DMS153 treated with DMSO at 0.1 percent for 48 hours (cell line): Measurements from ENCODE around the gene PPP1R11.
A peak's percentile ranks its signal among the peaks of the same experiment; 100 is the strongest.
"Not testable (repeated sequence)": the region's sequence is repeated elsewhere in the genome, so short reads cannot be mapped to it uniquely, and the experiment has no call there.

Experiments
- DNase-seq: peaks from one replicate; lab custom pipeline; 2025; ENCODE audit not compliant: unreplicated experiment; lab: John Stamatoyannopoulos, UW

The PPP1R11 gene

GRCh38 chr6:30066577-30067459 lies at the start of gene PPP1R11:
PPP1R11 (plus strand) TSS chr6:30067198; CDS start chr6:30067411, 213 bp downstream.
- peak; percentile 95 for DNase-seq

- no peak for DNase-seq
These were observed 47.2 kb upstream of the PPP1R11 start for GRCh38 chr6:30019819-30020218.

GRCh38 chr6:30020626-30021025 lies 46.4 kb upstream of the PPP1R11 start:
- DNase-seq: no peak

- DNase-seq: no peak
These were observed 44.8 kb upstream of the PPP1R11 start for GRCh38 chr6:30022189-30022588.

- not testable (repeated sequence) for DNase-seq
These were observed 44.3 kb upstream of the PPP1R11 start for GRCh38 chr6:30022712-30023111.

GRCh38 chr6:30025186-30025585 lies 41.8 kb upstream of the PPP1R11 start:
- no peak for DNase-seq

GRCh38 chr6:30029588-30029987 lies 37.4 kb upstream of the PPP1R11 start:
- DNase-seq: no peak

GRCh38 chr6:30031381-30031780 lies 35.6 kb upstream of the PPP1R11 start:
- no peak for DNase-seq

- not testable (repeated sequence) for DNase-seq
These were observed 33.6 kb upstream of the PPP1R11 start for GRCh38 chr6:30033440-30033839.

GRCh38 chr6:30035784-30036183 lies 31.2 kb upstream of the PPP1R11 start:
- DNase-seq: no peak

GRCh38 chr6:30037182-30037788 lies 29.7 kb upstream of the PPP1R11 start:
- no peak for DNase-seq

GRCh38 chr6:30041221-30041620 lies 25.8 kb upstream of the PPP1R11 start:
- no peak for DNase-seq

GRCh38 chr6:30041821-30042220 lies 25.2 kb upstream of the PPP1R11 start:
- no peak for DNase-seq

GRCh38 chr6:30042476-30042875 lies 24.5 kb upstream of the PPP1R11 start:
- DNase-seq: no peak

GRCh38 chr6:30042914-30043313 lies 24.1 kb upstream of the PPP1R11 start:
- DNase-seq: no peak

- DNase-seq: no peak
These were observed 23.3 kb upstream of the PPP1R11 start for GRCh38 chr6:30043744-30044143.

- no peak for DNase-seq
These were observed 22.4 kb upstream of the PPP1R11 start for GRCh38 chr6:30044630-30045029.

GRCh38 chr6:30047220-30047619 lies 19.8 kb upstream of the PPP1R11 start:
- DNase-seq: no peak

- no peak for DNase-seq
These were observed 13.3 kb upstream of the PPP1R11 start for GRCh38 chr6:30053682-30054081.

GRCh38 chr6:30055513-30055912 lies 11.5 kb upstream of the PPP1R11 start:
- DNase-seq: no peak

- DNase-seq: no peak
These were observed 6.3 kb upstream of the PPP1R11 start for GRCh38 chr6:30060606-30061091.
